NCI-H2107 (cell line): ENCODE data around the gene PIK3CA.
"Not testable (repeated sequence)": the region's sequence is repeated elsewhere in the genome, so short reads cannot be mapped to it uniquely, and the experiment has no call there.

Experiments
- DNase-seq: peaks from one replicate; lab custom pipeline; 2025; lab: John Stamatoyannopoulos, UW

Gene PIK3CA

DNA sequence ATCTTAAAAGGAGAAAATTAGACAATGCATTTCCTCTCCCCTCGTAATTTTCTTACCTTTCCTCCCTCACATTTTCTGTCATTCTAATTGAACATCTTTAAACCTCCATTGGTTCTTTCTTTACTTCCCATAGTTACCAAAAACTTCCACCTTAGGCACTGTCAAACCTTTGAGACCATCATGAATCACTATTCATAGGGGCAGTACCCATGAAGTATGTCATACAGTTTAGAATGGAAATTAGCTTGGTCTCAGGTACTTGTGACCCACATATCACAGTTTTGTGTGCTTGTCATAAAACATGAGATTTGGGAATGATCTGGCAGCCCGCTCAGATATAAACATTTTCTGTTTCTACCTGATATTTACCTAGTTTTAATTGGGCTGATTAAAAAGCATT lies 52.6 kb downstream of the PIK3CA start:
- no peak for DNase-seq

- not testable (repeated sequence) for DNase-seq
These were observed 67.4 kb downstream of the PIK3CA start for GRCh38 chr3:179215550-179215949.

DNA sequence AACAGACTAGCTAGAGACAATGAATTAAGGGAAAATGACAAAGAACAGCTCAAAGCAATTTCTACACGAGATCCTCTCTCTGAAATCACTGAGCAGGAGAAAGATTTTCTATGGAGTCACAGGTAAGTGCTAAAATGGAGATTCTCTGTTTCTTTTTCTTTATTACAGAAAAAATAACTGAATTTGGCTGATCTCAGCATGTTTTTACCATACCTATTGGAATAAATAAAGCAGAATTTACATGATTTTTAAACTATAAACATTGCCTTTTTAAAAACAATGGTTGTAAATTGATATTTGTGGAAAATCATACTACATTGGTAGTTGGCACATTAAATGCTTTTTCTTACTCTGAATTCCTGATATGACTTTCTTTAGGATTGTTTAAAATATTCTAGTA lies 70.1 kb downstream of the PIK3CA start:
- not testable (repeated sequence) for DNase-seq

GRCh38 chr3:179223548-179223947 lies 75.4 kb downstream of the PIK3CA start:
- no peak for DNase-seq

DNA sequence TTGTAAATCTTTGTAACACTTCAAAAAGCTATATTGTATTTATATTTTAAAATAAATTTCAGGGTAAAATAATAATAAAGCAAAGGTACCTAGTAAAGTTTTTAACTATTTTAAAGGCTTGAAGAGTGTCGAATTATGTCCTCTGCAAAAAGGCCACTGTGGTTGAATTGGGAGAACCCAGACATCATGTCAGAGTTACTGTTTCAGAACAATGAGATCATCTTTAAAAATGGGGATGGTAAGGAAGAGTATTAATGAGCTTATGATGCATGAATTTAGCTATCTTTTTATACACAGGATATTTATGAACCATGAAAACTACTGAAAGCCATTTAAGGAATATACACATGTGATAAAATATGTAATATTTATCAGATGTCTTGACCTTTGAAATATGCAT lies 76.4 kb downstream of the PIK3CA start:
- DNase-seq = no peak

DNA sequence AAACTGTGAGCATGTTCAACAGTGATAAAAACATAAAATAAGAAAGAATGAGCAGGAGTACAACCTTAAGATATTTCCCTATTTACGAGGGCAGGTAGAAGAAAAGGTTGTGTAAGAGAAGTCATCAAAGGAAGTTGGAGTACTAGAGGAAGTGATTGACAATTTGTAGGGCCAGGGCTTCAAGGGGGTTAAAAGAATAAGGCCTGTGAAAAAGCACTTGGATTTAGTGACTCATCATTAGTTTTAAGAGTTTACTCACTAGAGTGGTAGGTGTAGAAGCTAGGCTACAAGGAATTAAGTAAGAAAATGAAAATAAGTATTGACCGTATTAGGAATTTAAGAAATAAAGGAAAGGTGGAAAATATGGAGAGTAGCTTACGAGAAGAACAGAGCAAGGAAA lies 79.2 kb downstream of the PIK3CA start:
- no peak for DNase-seq

GRCh38 chr3:179229177-179229576 lies 81.0 kb downstream of the PIK3CA start:
- DNase-seq = no peak

DNA sequence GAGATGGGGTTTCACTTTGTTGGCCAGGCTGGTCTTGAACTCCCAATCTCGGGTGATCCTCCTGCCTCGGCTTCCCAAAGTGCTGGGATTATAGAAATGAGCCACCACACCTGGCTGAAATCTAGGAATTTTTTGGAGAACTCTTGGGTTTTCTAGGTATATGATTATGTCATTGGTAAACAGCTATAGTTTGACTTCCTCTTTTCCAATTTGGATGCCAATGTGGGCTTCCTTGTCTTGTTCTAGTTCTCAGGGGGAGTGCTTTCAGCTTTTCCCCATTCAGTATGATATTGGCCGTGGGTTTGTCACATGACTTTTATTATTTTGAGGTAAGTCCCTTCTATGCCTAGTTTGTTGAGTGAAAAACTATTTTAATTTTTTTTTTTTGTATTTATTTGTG lies 84.9 kb downstream of the PIK3CA start:
- DNase-seq = no peak

- no peak for DNase-seq
These were observed 86.0 kb downstream of the PIK3CA start for GRCh38 chr3:179234199-179234598.

GRCh38 chr3:179236669-179237301 lies 88.6 kb downstream of the PIK3CA start:
- no peak for DNase-seq

- not testable (repeated sequence) for DNase-seq
These were observed 92.1 kb downstream of the PIK3CA start for GRCh38 chr3:179240299-179240698.

- not testable (repeated sequence) for DNase-seq
These were observed 94.7 kb downstream of the PIK3CA start for GRCh38 chr3:179242859-179243258.

- DNase-seq = no peak
These were observed 96.7 kb downstream of the PIK3CA start for GRCh38 chr3:179244878-179245277.

DNA sequence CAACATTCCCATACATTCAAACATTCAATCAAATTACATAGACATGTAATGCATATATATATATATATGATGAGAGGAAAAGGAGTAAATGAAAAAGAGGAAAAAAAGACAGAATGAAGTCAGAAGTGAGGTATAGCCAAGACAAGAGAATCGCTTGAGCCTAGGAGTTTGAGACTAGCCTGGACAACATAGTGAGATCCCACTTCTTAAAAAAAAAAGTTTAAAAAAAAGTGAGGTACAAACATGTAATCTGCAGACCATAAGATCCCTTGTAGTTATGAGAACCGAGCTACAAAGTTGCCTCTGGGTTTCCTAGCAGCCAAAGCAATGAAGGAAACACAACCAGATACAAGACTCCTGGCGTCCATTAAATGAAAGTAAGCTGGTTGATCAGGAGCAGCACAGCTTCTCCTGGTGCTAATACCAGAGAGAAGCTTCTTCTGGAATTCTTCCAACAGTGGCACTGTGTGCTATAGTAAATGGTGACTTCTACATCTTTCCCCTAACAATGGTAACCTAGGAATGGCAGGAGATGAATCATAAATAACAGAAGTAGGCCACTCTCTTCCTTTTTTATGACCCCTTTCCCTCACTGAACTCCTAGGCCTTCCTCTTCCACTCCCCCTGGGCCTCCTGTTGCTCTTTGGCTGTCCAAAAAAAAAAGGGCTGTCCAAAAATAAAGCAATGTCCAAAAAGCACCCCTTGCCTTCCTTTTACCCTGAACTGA lies 99.3 kb downstream of the PIK3CA start:
- no peak for DNase-seq

DNA sequence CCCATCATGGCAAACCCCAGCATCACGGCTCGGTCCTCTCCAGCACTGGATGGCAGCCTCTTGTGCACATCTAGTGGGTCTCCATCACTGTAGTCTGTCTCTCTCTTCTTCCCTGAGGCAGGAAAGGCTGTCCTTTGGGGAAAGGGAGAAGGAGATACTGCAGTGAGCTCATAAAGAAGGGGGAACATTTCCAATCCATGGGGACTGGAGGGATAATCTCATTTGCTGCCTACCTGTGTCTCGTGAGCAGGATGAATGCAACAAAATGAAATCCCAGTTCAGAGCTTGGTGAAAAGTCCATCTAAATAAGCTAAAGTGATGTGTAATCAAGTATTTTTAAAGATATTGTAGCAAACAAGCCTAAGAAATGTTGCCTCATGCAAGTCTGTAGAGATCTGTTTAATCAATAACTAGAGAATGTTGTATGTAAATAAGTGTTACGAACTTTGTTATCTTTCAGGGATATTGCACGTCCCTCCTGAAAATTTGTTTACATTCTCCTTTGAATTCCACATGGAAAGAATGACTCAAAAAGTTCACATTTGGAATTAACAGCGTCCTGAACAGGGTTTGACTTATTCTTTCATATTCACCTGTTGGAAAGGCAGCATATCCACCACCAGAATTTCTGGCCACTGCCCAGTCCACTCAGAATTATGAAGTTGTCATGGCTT lies 102.8 kb downstream of the PIK3CA start, which contains the start of gene KCNMB3:
TSS of gene KCNMB3 (minus strand) at position 312 of the 674 bp plus-strand sequence. CDS start at position 188, 124 bp downstream.
- no peak for DNase-seq

DNA sequence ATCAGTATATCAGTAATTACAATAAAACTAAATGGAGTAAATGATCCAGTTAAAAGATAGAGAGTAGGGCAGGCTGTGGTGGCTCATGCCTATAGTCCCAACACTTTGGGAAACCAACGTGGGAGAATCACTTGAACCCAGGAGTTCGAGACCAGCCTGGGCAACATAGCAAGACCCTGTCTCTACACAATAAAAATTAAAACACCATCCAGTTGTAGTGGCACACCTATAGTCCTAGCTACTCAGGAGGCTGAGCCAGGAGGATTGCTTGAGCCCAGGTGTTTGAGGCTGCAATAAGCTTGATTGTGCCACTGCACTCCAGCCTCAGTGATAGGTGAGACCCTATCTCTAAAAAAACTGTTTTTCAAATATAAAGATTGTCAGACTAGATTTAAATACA lies 108.7 kb downstream of the PIK3CA start:
- no peak for DNase-seq

DNA sequence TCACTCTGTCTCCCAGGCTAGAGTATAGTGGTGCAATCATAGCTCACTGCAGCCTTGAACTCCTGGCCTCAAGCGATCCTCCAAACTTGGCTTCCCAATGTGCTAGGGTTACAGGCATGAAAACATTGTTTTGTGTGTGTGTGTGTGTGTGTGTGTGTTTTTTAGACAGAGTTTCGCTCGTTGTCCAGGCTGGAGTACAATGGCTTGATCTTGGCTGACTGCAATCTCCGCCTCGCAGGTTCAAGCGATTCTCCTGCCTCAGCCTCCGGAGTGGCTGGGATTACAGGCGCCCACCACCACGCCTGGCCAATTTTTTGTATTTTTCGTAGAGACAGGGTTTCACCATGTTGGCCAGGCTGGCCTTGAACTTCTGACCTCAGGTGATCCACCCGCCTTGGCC lies 109.6 kb downstream of the PIK3CA start:
- not testable (repeated sequence) for DNase-seq

DNA sequence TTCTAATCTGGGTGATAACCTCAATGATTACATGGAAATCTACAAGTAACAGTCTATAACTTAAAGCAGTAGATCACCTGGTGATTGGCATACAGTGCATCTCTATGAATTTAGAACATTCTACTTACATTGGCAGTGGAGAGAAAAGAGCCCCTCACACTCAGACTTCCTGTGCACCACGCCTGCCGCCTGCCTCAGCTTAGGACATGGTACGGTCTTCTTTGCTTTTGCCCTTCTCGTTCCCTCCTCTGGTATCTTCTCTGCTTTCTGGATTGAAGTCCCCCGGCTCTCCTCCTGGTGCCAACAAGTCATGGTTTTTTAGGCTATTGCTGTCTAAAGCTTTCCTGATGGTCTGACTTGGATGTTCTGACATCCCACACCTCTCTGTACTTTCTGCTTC lies 110.7 kb downstream of the PIK3CA start:
- no peak for DNase-seq

DNA sequence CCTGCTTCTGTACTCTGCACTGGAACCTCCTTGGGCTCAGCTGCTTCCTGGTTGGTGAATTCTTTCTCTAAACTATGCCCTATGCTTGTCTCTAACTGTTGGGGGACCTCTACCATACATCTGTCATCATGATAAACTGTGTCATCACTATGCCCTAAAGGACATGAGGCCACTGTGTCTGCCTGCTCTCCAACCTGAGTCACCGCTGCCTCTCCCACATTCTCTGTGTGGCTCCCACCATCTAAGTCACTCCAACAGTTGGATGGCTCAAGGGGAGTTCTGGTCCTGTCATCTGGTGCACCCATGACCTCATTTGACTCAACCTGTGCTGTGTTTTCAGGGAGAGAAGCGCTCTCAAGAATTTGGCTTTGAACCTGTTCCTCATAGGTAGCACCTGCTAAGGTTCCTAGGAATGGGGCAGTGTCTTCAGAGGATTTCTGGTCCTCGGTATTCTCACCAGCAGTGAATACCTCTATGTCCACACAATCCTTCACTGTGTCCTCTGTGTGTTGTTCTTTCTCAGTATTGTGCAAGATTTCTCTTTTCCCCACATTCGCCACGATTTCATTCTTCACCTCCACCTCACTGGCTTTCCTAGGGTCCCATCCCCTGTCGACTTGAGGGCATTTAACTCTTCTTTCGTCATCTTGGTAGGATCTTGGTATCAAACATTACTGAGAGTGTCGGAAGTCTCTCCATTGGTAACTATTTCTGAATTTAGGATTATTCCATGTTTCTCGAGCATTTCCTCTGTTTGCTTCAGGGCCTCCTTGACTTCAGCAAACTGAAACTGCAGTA lies 112.0 kb downstream of the PIK3CA start:
- not testable (repeated sequence) for DNase-seq

- peak; percentile 75 for DNase-seq
These were observed 113.0 kb downstream of the PIK3CA start for GRCh38 chr3:179260949-179261765.

DNA sequence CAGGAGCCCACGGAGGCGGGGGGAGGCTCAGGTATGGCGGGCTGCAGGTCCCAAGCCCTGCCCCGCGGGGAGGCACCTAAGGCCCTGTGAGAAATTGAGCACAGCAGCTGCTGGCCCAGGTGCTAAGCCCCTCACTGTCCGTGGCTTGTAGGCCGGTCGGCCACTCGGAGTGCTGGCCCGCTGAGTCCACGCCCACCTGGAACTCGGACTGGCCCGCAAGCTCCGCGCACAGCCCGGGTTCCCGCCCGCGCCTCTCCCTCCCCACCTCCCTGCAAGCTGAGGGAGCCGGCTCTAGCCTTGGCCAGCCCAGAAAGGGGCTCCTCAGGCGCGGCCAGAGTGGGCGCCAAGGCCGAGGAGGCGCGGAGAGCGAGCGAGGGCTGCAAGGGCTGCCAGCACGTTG lies 115.0 kb downstream of the PIK3CA start:
- DNase-seq = no peak
